Loucy (cell line): Measurements from ENCODE around the gene SFT2D3.

Experiments
- CTCF ChIP-seq: fragments of 200-600 bp; sonication (generic); conservative IDR thresholded peaks from 2 replicates; pipeline ENCODE4 v1.5.1; 2014; ENCODE audit warnings: mild to moderate bottlenecking, antibody characterized with exemption, low read length
- EZH2phosphoT487 ChIP-seq: fragments of 200-600 bp; IDR thresholded peaks from 2 replicates; pipeline ENCODE4 v1.6.1; 2018; ENCODE audit warnings: antibody characterized with exemption, mild to moderate bottlenecking, moderate library complexity, borderline replicate concordance

- TF ChIP-seq EZH2phosphoT487 (no peak), CTCF (no peak)
Measured at GRCh38 chr2:127662937-127663565, 38.2 kb upstream of the SFT2D3 start.
